Activated CD4-positive, alpha-beta memory T cell treated with anti-CD3 and anti-CD28 coated beads for 36 hours (primary cell): ENCODE data around the gene FBXO31. TPM values are rescaled to one million over a fixed set of nuclear protein-coding genes. Genes with fewer than 3 reads are reported as not detected.

Experiments used
- CTCF ChIA-PET: fragments of 350-600 bp; sonication (Branson Sonifier 250); formaldehyde crosslinking; loops from one replicate; lab custom pipeline; 2021; ENCODE audit warnings: antibody characterized with exemption, inconsistent platforms; lab: Charles Lee
- POLR2A ChIA-PET: fragments of 350-600 bp; sonication (Branson Sonifier 250); formaldehyde crosslinking; loops from one replicate; lab custom pipeline; 2021; ENCODE audit warnings: antibody characterized with exemption; lab: Charles Lee
- DNase-seq: peaks from one replicate; pipeline ENCODE4 v3.0.0-alpha.2; 2020
- H3K27ac Mint-ChIP-seq: one replicate; pipeline ENCODE4 v1.8.0; 2021; ENCODE audit warnings: mixed read lengths
- H3K27me3 Mint-ChIP-seq: one replicate; pipeline ENCODE4 v1.8.0; 2021; ENCODE audit warnings: mixed read lengths
- H3K36me3 Mint-ChIP-seq: one replicate; pipeline ENCODE4 v1.8.0; 2021; ENCODE audit warnings: mixed read lengths
- H3K4me1 Mint-ChIP-seq: one replicate; pipeline ENCODE4 v1.8.0; 2021; ENCODE audit warnings: low read depth, mixed read lengths
- H3K4me3 Mint-ChIP-seq: one replicate; pipeline ENCODE4 v1.8.0; 2021; ENCODE audit warnings: mild to moderate bottlenecking, mixed read lengths
- H3K9me3 Mint-ChIP-seq: one replicate; pipeline ENCODE4 v1.8.0; 2021; ENCODE audit warnings: mixed read lengths
- intact Hi-C: fragments of 100-400 bp; cut with micrococcal nuclease; formaldehyde crosslinking; loops from one replicate; pipeline ENCODE4 v1.15.1; 2023
- total RNA-seq, 2 experiments: library from RNA; stranded (reverse); gene quantifications; one replicate each; pipeline ENCODE4 v1.2.3, GENCODE V29; 2021

The FBXO31 gene
- total RNA-seq, 2 experiments from 2014 or later = 29.7 to 33.8 TPM

- Mint-ChIP-seq H3K9me3 (no peaks in the 10 kb centered on the region), H3K27me3 (no peaks in the 10 kb centered on the region), H3K36me3 (no peaks in the 10 kb centered on the region), H3K4me3 (no peak overlapping the region), H3K4me1 (no peaks in the 10 kb centered on the region), H3K27ac (no peak overlapping the region)
- ChIA-PET CTCF (no interaction called here), POLR2A (no interaction called here)
- intact Hi-C loops = no loop called here
- no peak for DNase-seq
These were observed 54.7 kb downstream of the FBXO31 start for GRCh38 chr16:87328846-87329245.

- Mint-ChIP-seq H3K27me3 (no peaks in the 10 kb centered on the region), H3K27ac (no peak overlapping the region), H3K36me3 (no peaks in the 10 kb centered on the region), H3K9me3 (no peaks in the 10 kb centered on the region), H3K4me3 (no peak overlapping the region), H3K4me1 (no peaks in the 10 kb centered on the region)
- intact Hi-C loops = no loop called here
- POLR2A ChIA-PET = no interaction called here
- CTCF ChIA-PET = interaction anchor here (1.1 kb wide), 1 partner anchor 308 kb away, joined by 3 read pairs; no protein-coding TSS in a partner anchor
- no peak for DNase-seq
These were observed 55.6 kb downstream of the FBXO31 start for GRCh38 chr16:87327798-87328495.

- POLR2A ChIA-PET = no interaction called here
- H3K27me3 Mint-ChIP-seq = no peaks in the 10 kb centered on the region
- DNase-seq = no peak
- CTCF ChIA-PET = no interaction called here
- H3K27ac Mint-ChIP-seq = no peak overlapping the region
- H3K4me3 Mint-ChIP-seq = no peak overlapping the region
- no peaks in the 10 kb centered on the region for H3K36me3 Mint-ChIP-seq
- no peaks in the 10 kb centered on the region for H3K4me1 Mint-ChIP-seq
- no peaks in the 10 kb centered on the region for H3K9me3 Mint-ChIP-seq
- intact Hi-C loops = no loop called here
These were observed 57.4 kb downstream of the FBXO31 start for GRCh38 chr16:87326151-87326571.

GRCh38 chr16:87325423-87325858, 58.1 kb downstream of the FBXO31 start:
- no peak for DNase-seq
- Mint-ChIP-seq H3K4me3 (no peak overlapping the region), H3K4me1 (no peaks in the 10 kb centered on the region), H3K27me3 (no peaks in the 10 kb centered on the region), H3K36me3 (no peaks in the 10 kb centered on the region), H3K9me3 (no peaks in the 10 kb centered on the region), H3K27ac (no peak overlapping the region)
- intact Hi-C loops = loop anchor here (2.0 kb wide), 1 partner anchor 309 kb away; no protein-coding TSS in a partner anchor
- POLR2A ChIA-PET = no interaction called here
- CTCF ChIA-PET = interaction anchor here (1.0 to 1.7 kb wide), 4 partner anchors 10 to 311 kb away, joined by 3 to 6 read pairs (median 4); no protein-coding TSS in a partner anchor

- DNase-seq = peak; percentile 48
- H3K4me1 Mint-ChIP-seq = no peaks in the 10 kb centered on the region
- CTCF ChIA-PET = interaction anchor here (1.0 to 1.7 kb wide), 5 partner anchors 10 to 312 kb away, joined by 3 to 6 read pairs (median 4); no protein-coding TSS in a partner anchor
- H3K36me3 Mint-ChIP-seq = no peaks in the 10 kb centered on the region
- no peak overlapping the region for H3K27ac Mint-ChIP-seq
- H3K4me3 Mint-ChIP-seq = no peak overlapping the region
- H3K27me3 Mint-ChIP-seq = no peaks in the 10 kb centered on the region
- H3K9me3 Mint-ChIP-seq = no peaks in the 10 kb centered on the region
- POLR2A ChIA-PET = no interaction called here
- intact Hi-C loops = loop anchor here (2.0 kb wide), 1 partner anchor 310 kb away; no protein-coding TSS in a partner anchor
These were observed 58.9 kb downstream of the FBXO31 start for GRCh38 chr16:87324411-87325275.

GRCh38 chr16:87323727-87324410, 59.7 kb downstream of the FBXO31 start:
- ChIA-PET POLR2A (no interaction called here), CTCF (interaction anchor here (1.2 to 1.7 kb wide), 4 partner anchors 9 to 70 kb away, joined by 3 to 6 read pairs (median 4); no protein-coding TSS in a partner anchor)
- H3K9me3 Mint-ChIP-seq = no peaks in the 10 kb centered on the region
- H3K4me3 Mint-ChIP-seq = no peak overlapping the region
- peaks cover 3% of the 10 kb centered on the region for H3K4me1 Mint-ChIP-seq
- intact Hi-C loops = loop anchor here (2.0 kb wide), 1 partner anchor 311 kb away; no protein-coding TSS in a partner anchor
- no peaks in the 10 kb centered on the region for H3K27me3 Mint-ChIP-seq
- H3K36me3 Mint-ChIP-seq = no peaks in the 10 kb centered on the region
- no peak for DNase-seq
- no peak overlapping the region for H3K27ac Mint-ChIP-seq

GRCh38 chr16:87322833-87323726, 60.5 kb downstream of the FBXO31 start:
- no peak overlapping the region for H3K27ac Mint-ChIP-seq
- no peaks in the 10 kb centered on the region for H3K9me3 Mint-ChIP-seq
- no peak overlapping the region for H3K4me3 Mint-ChIP-seq
- POLR2A ChIA-PET = no interaction called here
- intact Hi-C loops = no loop called here
- peaks cover 4% of the 10 kb centered on the region for H3K36me3 Mint-ChIP-seq
- H3K4me1 Mint-ChIP-seq = peaks cover 11% of the 10 kb centered on the region
- no peaks in the 10 kb centered on the region for H3K27me3 Mint-ChIP-seq
- no peak for DNase-seq
- CTCF ChIA-PET = interaction anchor here (0.6 to 1.2 kb wide), 2 partner anchors 71 to 313 kb away, joined by 4 read pairs; no protein-coding TSS in a partner anchor

GRCh38 chr16:87322360-87322759, 61.2 kb downstream of the FBXO31 start:
- intact Hi-C loops = no loop called here
- peaks cover 4% of the 10 kb centered on the region for H3K36me3 Mint-ChIP-seq
- no peaks in the 10 kb centered on the region for H3K27me3 Mint-ChIP-seq
- peaks cover 12% of the 10 kb centered on the region for H3K4me1 Mint-ChIP-seq
- ChIA-PET POLR2A (no interaction called here), CTCF (interaction anchor here (0.6 kb wide), 1 partner anchor 314 kb away, joined by 4 read pairs; no protein-coding TSS in a partner anchor)
- H3K9me3 Mint-ChIP-seq = no peaks in the 10 kb centered on the region
- H3K27ac Mint-ChIP-seq = no peak overlapping the region
- DNase-seq = no peak
- no peak overlapping the region for H3K4me3 Mint-ChIP-seq

- peaks cover 12% of the 10 kb centered on the region for H3K4me1 Mint-ChIP-seq
- no peak overlapping the region for H3K27ac Mint-ChIP-seq
- H3K4me3 Mint-ChIP-seq = no peak overlapping the region
- POLR2A ChIA-PET = interaction anchor here (0.6 to 0.9 kb wide), 4 partner anchors 22 to 62 kb away, joined by 3 to 7 read pairs (median 3); partner anchors contain the start of gene FBXO31
- no peaks in the 10 kb centered on the region for H3K27me3 Mint-ChIP-seq
- peaks cover 4% of the 10 kb centered on the region for H3K36me3 Mint-ChIP-seq
- no peaks in the 10 kb centered on the region for H3K9me3 Mint-ChIP-seq
- DNase-seq = no peak
- intact Hi-C loops = no loop called here
- CTCF ChIA-PET = interaction anchor here (0.6 kb wide), 1 partner anchor 1664 kb away, joined by 3 read pairs; no protein-coding TSS in a partner anchor
These were observed 62.1 kb downstream of the FBXO31 start for GRCh38 chr16:87321336-87322107.

- Mint-ChIP-seq H3K36me3 (peaks cover 4% of the 10 kb centered on the region), H3K4me1 (peaks cover 12% of the 10 kb centered on the region), H3K27ac (no peak overlapping the region), H3K4me3 (no peak overlapping the region), H3K9me3 (no peaks in the 10 kb centered on the region), H3K27me3 (no peaks in the 10 kb centered on the region)
- ChIA-PET CTCF (no interaction called here), POLR2A (interaction anchor here (0.6 kb wide), 1 partner anchor 22 kb away, joined by 3 read pairs; no protein-coding TSS in a partner anchor)
- no peak for DNase-seq
- intact Hi-C loops = no loop called here
These were observed 62.9 kb downstream of the FBXO31 start for GRCh38 chr16:87320510-87321227.
